Measurements from ENCODE around the gene CFDP1. TPM values are rescaled to one million over a fixed set of nuclear protein-coding genes. Genes with fewer than 3 reads are reported as not detected.
"Not testable (repeated sequence)": the region's sequence is repeated elsewhere in the genome, so short reads cannot be mapped to it uniquely, and the experiment has no call there.

The CFDP1 gene
- total and polyA plus RNA-seq, 3 experiments from 2014 or later: 33.8 to 39.1 (median 34.2) TPM

DNA sequence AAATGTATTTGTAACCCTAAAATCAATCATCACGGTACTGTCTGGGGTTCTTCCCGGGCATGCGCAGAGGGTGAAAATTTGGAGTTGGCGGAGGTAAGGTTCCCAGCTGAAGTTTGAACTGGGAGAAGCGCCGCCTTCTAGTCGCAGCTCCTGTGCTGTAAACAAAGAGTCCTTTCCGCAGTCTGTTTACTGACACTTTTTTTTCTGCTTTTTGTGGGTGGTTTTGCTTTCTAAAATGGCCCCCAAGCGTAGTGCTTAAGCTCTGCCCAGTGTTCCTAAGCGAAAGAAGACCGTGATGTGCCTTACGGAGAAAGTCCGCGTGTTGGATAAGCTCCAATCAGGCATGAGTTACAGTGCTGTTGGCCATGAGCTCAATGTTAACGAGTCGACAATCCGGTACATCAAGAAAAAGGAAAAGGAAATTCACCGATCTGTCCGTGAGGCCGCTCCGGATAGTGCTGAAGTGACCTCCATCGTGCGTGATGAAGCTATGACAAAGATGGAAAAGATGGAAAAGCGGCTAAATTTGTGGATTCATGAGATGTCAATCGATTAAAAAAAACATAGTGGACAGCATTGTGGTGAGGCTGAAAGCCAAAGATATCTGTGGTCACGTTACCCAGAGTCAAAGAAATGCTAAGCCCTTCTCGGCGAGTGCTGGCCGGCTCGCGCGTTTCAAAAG lies 570 bp upstream of the CFDP1 start:
- Histone ChIP-seq H3K4me1 (ENCODE audit: insufficient read depth, low read length) (peaks cover 12% of the 10 kb centered on the region), H3K36me3 (ENCODE audit: insufficient read depth, low read length) (no peaks in the 10 kb centered on the region), H3K4me3 (ENCODE audit: low read length) (peak overlapping the region; percentile 93), H3K27me3 (ENCODE audit: insufficient read depth, low read length, poor library complexity, severe bottlenecking) (no peaks in the 10 kb centered on the region), H3K27ac (ENCODE audit: low read depth, low read length) (peak overlapping the region; percentile 98), H3K9me3 (ENCODE audit: low read length) (no peaks in the 10 kb centered on the region)
- no peaks in the 10 kb centered on the region for H3K9me3 Mint-ChIP-seq
- peaks cover 0 to 18% (median 0%) of the 10 kb centered on the region in 3 donors for H3K36me3 Mint-ChIP-seq
- H3K27me3 Mint-ChIP-seq: peaks cover 0 to 2% of the 10 kb centered on the region in 2 donors
- H3K27ac Mint-ChIP-seq: peak overlapping the region; percentile 93 to 99 (median 96)
- DNase-seq: peak in 3 of 5 donors; percentile 68 to 87 (median 87)
- H3K4me1 Mint-ChIP-seq: peaks cover 23 to 40% (median 37%) of the 10 kb centered on the region in 3 donors
- POLR2A ChIA-PET: interaction anchor here (0.6 to 2.5 kb wide), 9 partner anchors 11 to 1139 kb away, joined by 3 to 21 read pairs (median 5); partner anchors contain the start of genes ADAT1, GABARAPL2, KARS1 and TERF2IP
- CTCF ChIA-PET: interaction anchor here (0.7 to 2.7 kb wide), 15 partner anchors 9 to 234 kb away, joined by 3 to 37 read pairs (median 4); partner anchors contain the start of genes ADAT1, KARS1, TERF2IP and TMEM170A
- peak overlapping the region; percentile 86 to 93 (median 92) for H3K4me3 Mint-ChIP-seq

GRCh38 chr16:75429621-75430403 lies 3.5 kb downstream of the CFDP1 start:
- CTCF ChIA-PET: interaction anchor here (1.1 kb wide), 1 partner anchor 10 kb away, joined by 3 read pairs; no protein-coding TSS in a partner anchor
- H3K4me3 ChIP-seq (ENCODE audit: low read length): no peak overlapping the region
- no peaks in the 10 kb centered on the region for H3K9me3 ChIP-seq (ENCODE audit: low read length)
- peaks cover 12% of the 10 kb centered on the region for H3K4me1 ChIP-seq (ENCODE audit: insufficient read depth, low read length)
- no peaks in the 10 kb centered on the region for H3K27me3 ChIP-seq (ENCODE audit: insufficient read depth, low read length, poor library complexity, severe bottlenecking)
- H3K36me3 ChIP-seq (ENCODE audit: insufficient read depth, low read length): no peaks in the 10 kb centered on the region
- peak overlapping the region in 5 of 8 donors; percentile 17 to 89 (median 47) for H3K27ac Mint-ChIP-seq
- peaks cover 0 to 26% (median 0%) of the 10 kb centered on the region in 3 donors for H3K36me3 Mint-ChIP-seq
- H3K4me1 Mint-ChIP-seq: peaks cover 30 to 70% (median 53%) of the 10 kb centered on the region in 3 donors
- no peaks in the 10 kb centered on the region for H3K9me3 Mint-ChIP-seq
- peak overlapping the region in 2 of 7 donors; percentile 39 to 86 for H3K4me3 Mint-ChIP-seq
- POLR2A ChIA-PET: no interaction called here
- H3K27me3 Mint-ChIP-seq: no peaks in the 10 kb centered on the region
- no peak overlapping the region for H3K27ac ChIP-seq (ENCODE audit: low read depth, low read length)
- DNase-seq: no peak

- DNase-seq; H3K27me3 ChIP-seq (ENCODE audit: insufficient read depth, low read length, poor library complexity, severe bottlenecking); H3K4me3 Mint-ChIP-seq; H3K4me3 ChIP-seq (ENCODE audit: low read length); H3K9me3 ChIP-seq (ENCODE audit: low read length); POLR2A ChIA-PET; H3K27me3 Mint-ChIP-seq; H3K36me3 ChIP-seq (ENCODE audit: insufficient read depth, low read length); CTCF ChIA-PET; H3K9me3 Mint-ChIP-seq; H3K27ac ChIP-seq (ENCODE audit: low read depth, low read length); H3K4me1 ChIP-seq (ENCODE audit: insufficient read depth, low read length): not testable (repeated sequence)
- H3K36me3 Mint-ChIP-seq: peaks cover 0 to 16% (median 0%) of the 10 kb centered on the region in 3 donors
- peaks cover 21 to 67% (median 41%) of the 10 kb centered on the region in 3 donors for H3K4me1 Mint-ChIP-seq
- H3K27ac Mint-ChIP-seq: peak overlapping the region in 2 of 8 donors; percentile 17 to 78
These were observed 6.8 kb downstream of the CFDP1 start for GRCh38 chr16:75426524-75426923.

GRCh38 chr16:75424105-75424762 lies 9.1 kb downstream of the CFDP1 start:
- H3K27me3 Mint-ChIP-seq; H3K4me1 ChIP-seq (ENCODE audit: insufficient read depth, low read length); H3K4me3 ChIP-seq (ENCODE audit: low read length); H3K27me3 ChIP-seq (ENCODE audit: insufficient read depth, low read length, poor library complexity, severe bottlenecking); H3K9me3 Mint-ChIP-seq; H3K36me3 ChIP-seq (ENCODE audit: insufficient read depth, low read length); POLR2A ChIA-PET; H3K27ac Mint-ChIP-seq; H3K9me3 ChIP-seq (ENCODE audit: low read length); CTCF ChIA-PET; H3K27ac ChIP-seq (ENCODE audit: low read depth, low read length); H3K4me3 Mint-ChIP-seq; DNase-seq: not testable (repeated sequence)
- Mint-ChIP-seq H3K36me3 (peaks cover 0 to 14% (median 0%) of the 10 kb centered on the region in 3 donors), H3K4me1 (peaks cover 26 to 64% (median 44%) of the 10 kb centered on the region in 3 donors)

DNA sequence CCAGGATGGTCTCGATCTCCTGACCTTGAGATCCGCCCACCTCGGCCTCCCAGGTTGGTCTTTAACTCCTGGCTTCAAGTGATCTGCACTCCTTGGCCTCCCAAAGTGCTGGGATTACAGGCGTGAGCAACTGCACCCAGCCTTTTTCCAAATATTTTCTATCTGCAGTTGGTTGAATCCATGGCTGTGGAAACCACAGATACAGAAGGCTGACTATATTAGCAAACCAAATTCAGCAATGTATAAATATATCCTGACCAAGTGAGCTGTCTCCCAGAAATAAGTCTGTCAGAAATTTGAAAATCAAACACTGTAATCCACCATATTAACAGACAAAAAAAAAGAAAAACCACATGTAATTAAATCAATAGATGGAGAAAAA lies 9.6 kb downstream of the CFDP1 start:
- DNase-seq: no peak
- Mint-ChIP-seq H3K36me3 (peaks cover 0 to 11% (median 0%) of the 10 kb centered on the region in 3 donors), H3K27me3 (no peaks in the 10 kb centered on the region), H3K4me3 (no peak overlapping the region), H3K27ac (peak overlapping the region in 1 of 8 donors; percentile 60), H3K4me1 (peaks cover 23 to 59% (median 39%) of the 10 kb centered on the region in 3 donors), H3K9me3 (no peaks in the 10 kb centered on the region)
- Histone ChIP-seq H3K27ac (ENCODE audit: low read depth, low read length) (no peak overlapping the region), H3K4me1 (ENCODE audit: insufficient read depth, low read length) (peaks cover 7% of the 10 kb centered on the region), H3K9me3 (ENCODE audit: low read length) (no peaks in the 10 kb centered on the region), H3K36me3 (ENCODE audit: insufficient read depth, low read length) (no peaks in the 10 kb centered on the region), H3K4me3 (ENCODE audit: low read length) (no peak overlapping the region), H3K27me3 (ENCODE audit: insufficient read depth, low read length, poor library complexity, severe bottlenecking) (no peaks in the 10 kb centered on the region)
- ChIA-PET CTCF (no interaction called here), POLR2A (no interaction called here)

GRCh38 chr16:75421820-75422126 lies 11.5 kb downstream of the CFDP1 start:
- peaks cover 0 to 5% (median 0%) of the 10 kb centered on the region in 3 donors for H3K36me3 Mint-ChIP-seq
- no peak overlapping the region for H3K4me3 ChIP-seq (ENCODE audit: low read length)
- ChIA-PET POLR2A (no interaction called here), CTCF (no interaction called here)
- H3K36me3 ChIP-seq (ENCODE audit: insufficient read depth, low read length): no peaks in the 10 kb centered on the region
- peaks cover 7% of the 10 kb centered on the region for H3K4me1 ChIP-seq (ENCODE audit: insufficient read depth, low read length)
- no peaks in the 10 kb centered on the region for H3K27me3 Mint-ChIP-seq
- DNase-seq: no peak
- H3K27ac Mint-ChIP-seq: peak overlapping the region in 6 of 8 donors; percentile 19 to 73 (median 44)
- peaks cover 25 to 52% (median 42%) of the 10 kb centered on the region in 3 donors for H3K4me1 Mint-ChIP-seq
- H3K4me3 Mint-ChIP-seq: no peak overlapping the region
- no peaks in the 10 kb centered on the region for H3K9me3 ChIP-seq (ENCODE audit: low read length)
- H3K27ac ChIP-seq (ENCODE audit: low read depth, low read length): no peak overlapping the region
- no peaks in the 10 kb centered on the region for H3K9me3 Mint-ChIP-seq
- H3K27me3 ChIP-seq (ENCODE audit: insufficient read depth, low read length, poor library complexity, severe bottlenecking): no peaks in the 10 kb centered on the region

- DNase-seq: peak in 1 of 5 donors; percentile 15
- peaks cover 25 to 48% (median 42%) of the 10 kb centered on the region in 3 donors for H3K4me1 Mint-ChIP-seq
- Histone ChIP-seq H3K4me1 (ENCODE audit: insufficient read depth, low read length) (peaks cover 7% of the 10 kb centered on the region), H3K4me3 (ENCODE audit: low read length) (no peak overlapping the region), H3K9me3 (ENCODE audit: low read length) (no peaks in the 10 kb centered on the region), H3K27me3 (ENCODE audit: insufficient read depth, low read length, poor library complexity, severe bottlenecking) (no peaks in the 10 kb centered on the region), H3K27ac (ENCODE audit: low read depth, low read length) (no peak overlapping the region), H3K36me3 (ENCODE audit: insufficient read depth, low read length) (no peaks in the 10 kb centered on the region)
- H3K36me3 Mint-ChIP-seq: peaks cover 0 to 4% (median 0%) of the 10 kb centered on the region in 3 donors
- H3K4me3 Mint-ChIP-seq: peak overlapping the region in 3 of 7 donors; percentile 23 to 41 (median 30)
- no peaks in the 10 kb centered on the region for H3K27me3 Mint-ChIP-seq
- no peaks in the 10 kb centered on the region for H3K9me3 Mint-ChIP-seq
- CTCF ChIA-PET: interaction anchor here (1.2 kb wide), 1 partner anchor 222 kb away, joined by 3 read pairs; no protein-coding TSS in a partner anchor
- H3K27ac Mint-ChIP-seq: peak overlapping the region in 6 of 8 donors; percentile 19 to 73 (median 44)
- POLR2A ChIA-PET: no interaction called here
These were observed 12.1 kb downstream of the CFDP1 start for GRCh38 chr16:75420987-75421819.

All from CD8-positive, alpha-beta memory T cell (primary cell).